HepG2 (cell line): ENCODE measurements around the gene CD300LG. TPM values are rescaled to one million over a fixed set of nuclear protein-coding genes. Genes with fewer than 3 reads are reported as not detected.

Experiments used
- ATAC-seq: fragments of 200-7000 bp; cut with Tn5 transposase; 3 replicates; pipeline ENCODE4 v1.9.1; 2020; ENCODE audit warnings: mild to moderate bottlenecking, moderate library complexity
- BruUV-seq: library from RNA; stranded (reverse); fragments of 400-500 nt; replicated peaks from 2 replicates; lab custom pipeline; 2021; lab: Mats Ljungman, UMichigan
- CTCF ChIA-PET: fragments of 300-600 bp; formaldehyde crosslinking; extraction: SDS; loops from one replicate; lab custom pipeline; 2021; ENCODE audit warnings: low total read pairs, inconsistent platforms, low intra/inter-chr PET ratio; lab: Yijun Ruan, JAX
- POLR2A ChIA-PET: fragments of 350-600 bp; sonication (Branson Sonifier 250); formaldehyde crosslinking; loops from one replicate; lab custom pipeline; 2020; ENCODE audit warnings: antibody characterized with exemption, inconsistent platforms; lab: Yijun Ruan, JAX
- DNase-seq: peaks from one replicate; pipeline ENCODE4 v3.0.0-alpha.2; 2015; ENCODE audit warnings: low spot score
- FAIRE-seq: peaks from 3 replicates; lab custom pipeline; 2011; peaks lifted over from hg19 to GRCh38; lab: Jason Lieb, UNC
- H2AFZ ChIP-seq: one replicate; pipeline ENCODE4 v1.6.1; 2011; ENCODE audit warnings: low read length, inconsistent platforms
- H3K27ac ChIP-seq: fragments of 300-600 bp; 3 replicates; pipeline ENCODE4 v1.8.0; 2011; ENCODE audit warnings: mixed run types, mild to moderate bottlenecking, mixed read lengths, low read length, inconsistent platforms; ENCODE audit not compliant: insufficient read depth; ENCODE audit errors: extremely low read length
- H3K27me3 ChIP-seq, 2 experiments: fragments of 200-600 bp in 1 of 2; 2 replicates in 1 of 2; 3 replicates in 1 of 2; pipeline versions ENCODE4 v1.6.0 to v1.8.0; 2011; ENCODE audit warnings: low read length in 2 of 2, mild to moderate bottlenecking in 2 of 2, moderate library complexity in 2 of 2, inconsistent platforms in 1 of 2; ENCODE audit not compliant: insufficient read depth in 2 of 2, control insufficient read depth in 1 of 2
- H3K36me3 ChIP-seq, 2 experiments: fragments of 200-600 bp in 1 of 2; replicated peaks in 1 of 2; 2 replicates in 1 of 2; 3 replicates in 1 of 2; pipeline versions ENCODE4 v1.5.1 to v1.8.0; 2011; ENCODE audit warnings: low read length in 2 of 2, inconsistent platforms in 1 of 2; ENCODE audit not compliant: insufficient read depth in 2 of 2, control insufficient read depth in 1 of 2
- H3K4me1 ChIP-seq: 2 replicates; pipeline ENCODE4 v1.5.1; 2012; ENCODE audit warnings: low read length, inconsistent platforms; ENCODE audit not compliant: insufficient read depth
- H3K4me2 ChIP-seq: 2 replicates; pipeline ENCODE4 v1.6.0; 2011; ENCODE audit warnings: low read depth, low read length, inconsistent platforms
- H3K4me3 ChIP-seq, 3 experiments: fragments of 200-600 bp in 1 of 3; sonication (generic), shearing (Covaris generic) in 1 of 3; replicated peaks in 1 of 3; 2 replicates each; pipeline ENCODE4 v1.5.1; 2011 to 2016; ENCODE audit warnings: low read length in 3 of 3, inconsistent platforms in 2 of 3, low read depth in 2 of 3, mild to moderate bottlenecking in 2 of 3, control low read depth in 1 of 3, mixed read lengths in 1 of 3; ENCODE audit not compliant: insufficient read depth in 1 of 3
- H3K79me2 ChIP-seq: one replicate; pipeline ENCODE4 v1.6.1; 2011; ENCODE audit warnings: low read length, inconsistent platforms; ENCODE audit not compliant: insufficient read depth
- H3K9ac ChIP-seq: 2 replicates; pipeline ENCODE4 v1.6.0; 2011; ENCODE audit warnings: mild to moderate bottlenecking, low read depth, low read length, inconsistent platforms; ENCODE audit not compliant: insufficient read depth
- H3K9me3 ChIP-seq: 2 replicates; pipeline ENCODE4 v1.5.1; 2012; ENCODE audit warnings: mild to moderate bottlenecking, low read length
- H4K20me1 ChIP-seq: 2 replicates; pipeline ENCODE4 v1.6.0; 2011; ENCODE audit warnings: inconsistent platforms, mild to moderate bottlenecking, low read length, moderate library complexity; ENCODE audit not compliant: insufficient read depth
- ATF7 ChIP-seq, 2 experiments: fragments of 450-650 bp in 1 of 2; sonication (generic) in 1 of 2; formaldehyde crosslinking in 1 of 2; IDR thresholded peaks; 2 replicates each; pipeline versions ENCODE4 v1.4.0 to v1.6.1; 2016 to 2020; ENCODE audit warnings: antibody characterized with exemption in 1 of 2, mild to moderate bottlenecking in 1 of 2, missing genetic modification reagents in 1 of 2
- ETV5 ChIP-seq: IDR thresholded peaks from 2 replicates; pipeline ENCODE4 v1.6.1; 2018; ENCODE audit warnings: missing biosample characterization, missing genetic modification reagents, inconsistent platforms, borderline replicate concordance
- FOXA1 ChIP-seq, 2 experiments: fragments of 450-650 bp in 1 of 2; sonication (generic) in 1 of 2; formaldehyde crosslinking in 1 of 2; IDR thresholded peaks; 2 replicates each; pipeline versions ENCODE4 v1.4.0 to v1.6.1; 2016 to 2020; ENCODE audit warnings: missing genetic modification reagents in 1 of 2
- FOXC1 ChIP-seq: sonication (generic); formaldehyde crosslinking; IDR thresholded peaks from 2 replicates; pipeline ENCODE4 v1.8.0; 2022; ENCODE audit warnings: mild to moderate bottlenecking, missing genetic modification reagents, borderline replicate concordance
- HDAC2 ChIP-seq: sonication (generic); formaldehyde crosslinking; IDR thresholded peaks from 2 replicates; pipeline ENCODE4 v1.4.0; 2020; ENCODE audit warnings: missing genetic modification reagents
- KLF12 ChIP-seq: sonication (generic); formaldehyde crosslinking; IDR thresholded peaks from 2 replicates; pipeline ENCODE4 v1.4.0; 2020; ENCODE audit warnings: missing genetic modification reagents, borderline replicate concordance
- RAD21 ChIP-seq: fragments of 450-650 bp; formaldehyde crosslinking; IDR thresholded peaks from 2 replicates; pipeline ENCODE4 v1.5.0; 2020; ENCODE audit warnings: mild to moderate bottlenecking
- SP1 ChIP-seq, 2 experiments: fragments of 450-650 bp in 1 of 2; sonication (generic) in 1 of 2; formaldehyde crosslinking in 1 of 2; IDR thresholded peaks; 2 replicates each; pipeline versions ENCODE4 v1.4.0 to v1.6.1; 2016 to 2020; ENCODE audit warnings: missing genetic modification reagents in 1 of 2
- SRY ChIP-seq: sonication (generic); formaldehyde crosslinking; IDR thresholded peaks from 2 replicates; pipeline ENCODE4 v1.8.0; 2022; ENCODE audit warnings: mild to moderate bottlenecking, missing genetic modification reagents
- THYN1 ChIP-seq: sonication (generic); formaldehyde crosslinking; IDR thresholded peaks from 2 replicates; pipeline ENCODE4 v1.8.1; 2023; ENCODE audit warnings: low read depth, mild to moderate bottlenecking, moderate library complexity, missing genetic modification reagents, borderline replicate concordance
- YEATS4 ChIP-seq: sonication (generic); formaldehyde crosslinking; IDR thresholded peaks from 2 replicates; pipeline ENCODE4 v1.4.0; 2020; ENCODE audit warnings: missing genetic modification reagents, borderline replicate concordance
- ZBTB38 ChIP-seq: sonication (generic); formaldehyde crosslinking; IDR thresholded peaks from 2 replicates; pipeline ENCODE4 v1.5.1; 2020; ENCODE audit warnings: mild to moderate bottlenecking, missing genetic modification reagents
- ZNF205 ChIP-seq: IDR thresholded peaks from 2 replicates; pipeline ENCODE4 v1.6.1; 2018; ENCODE audit warnings: missing biosample characterization, missing genetic modification reagents
- ZNF761 ChIP-seq: sonication (generic); formaldehyde crosslinking; conservative IDR thresholded peaks from 2 replicates; pipeline ENCODE4 v1.4.0; 2020; ENCODE audit warnings: mild to moderate bottlenecking, missing genetic modification reagents
- WGBS: methylation state at CpG from one replicate; pipeline ENCODE4 v1.1.6; 2017; ENCODE audit warnings: low lambda C conversion rate; 5-methylcytosine and 5-hydroxymethylcytosine counted together
- in situ Hi-C: cut with HindIII; loops from 2 replicates; pipeline ENCODE4 v1.10.0; 2017; ENCODE audit warnings: low pct_unique_long_range_greater_than_20kb; ENCODE audit not compliant: extremely low pct_ligation_motif_present
- intact Hi-C: fragments of 100-400 bp; cut with micrococcal nuclease; formaldehyde crosslinking; loops from one replicate; pipeline ENCODE4 v1.10.0; 2022; ENCODE audit not compliant: unreplicated experiment
- polyA plus RNA-seq, 8 experiments: library from polyadenylated mRNA; depleted of rRNA in 3 of 8; stranded (reverse) in 7 of 8; unstranded in 1 of 8; fragments of >200 nt; fragmentation: Illumina TruSeq in 4 of 8; extraction: Trizol in 4 of 8; gene quantifications; 2 replicates each; pipeline versions ENCODE4 v1.2.1 to v1.2.3, GENCODE V29; 2011 to 2016; ENCODE audit warnings: low read depth in 4 of 8, missing spikeins in 1 of 8, mixed read lengths in 1 of 8; ENCODE audit not compliant: insufficient read depth in 1 of 8
- total RNA-seq, 5 experiments: library from RNA; depleted of rRNA; stranded (reverse); fragments of >200 nt; fragmentation: Illumina TruSeq; extraction: Trizol; gene quantifications; 2 replicates each; pipeline ENCODE4 v1.2.3, GENCODE V29; 2016; ENCODE audit warnings: low read depth in 1 of 5
- TF ChIP-seq, protein P1 (sequence below): IDR thresholded peaks from 2 replicates; pipeline ENCODE4 v1.6.1; 2016; ENCODE audit warnings: missing genetic modification reagents, missing compliant biosample characterization
- TF ChIP-seq, protein P2 (sequence below): IDR thresholded peaks from 2 replicates; pipeline ENCODE4 v1.6.1; 2016; ENCODE audit warnings: missing biosample characterization, missing genetic modification reagents, low read depth

Gene CD300LG
- total and polyA plus RNA-seq, 2 of the 13 experiments (the other 11 are each of a cell fraction or from before 2014, with no cell fraction given) = not detected

DNA sequence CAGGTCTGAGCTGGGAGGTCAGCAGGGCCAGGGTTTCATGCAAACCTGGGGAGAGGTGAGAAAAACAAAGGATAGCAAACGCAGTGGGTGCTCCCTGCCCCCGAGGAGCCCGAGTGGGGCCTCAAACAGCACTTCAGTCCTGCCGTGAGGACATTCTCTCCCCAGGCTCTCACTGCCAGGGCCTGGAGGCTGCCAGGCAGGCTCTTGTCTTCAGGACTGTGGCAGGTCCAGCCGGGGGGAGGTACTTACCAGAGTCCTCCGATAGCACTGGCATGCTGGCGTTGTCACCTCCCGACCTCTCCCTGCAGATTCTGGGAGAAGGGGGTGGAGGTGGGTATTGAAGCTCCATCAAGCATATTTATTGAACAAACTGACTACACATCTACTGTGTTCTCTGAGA is 15.3 kb upstream of the CD300LG start:
- TF ChIP-seq, protein P1, sequence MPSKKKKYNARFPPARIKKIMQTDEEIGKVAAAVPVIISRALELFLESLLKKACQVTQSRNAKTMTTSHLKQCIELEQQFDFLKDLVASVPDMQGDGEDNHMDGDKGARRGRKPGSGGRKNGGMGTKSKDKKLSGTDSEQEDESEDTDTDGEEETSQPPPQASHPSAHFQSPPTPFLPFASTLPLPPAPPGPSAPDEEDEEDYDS (CRISPR knock-in tag) = no peak
- TF ChIP-seq SRY (CRISPR knock-in tag) (no peak), YEATS4 (no peak), FOXC1 (CRISPR knock-in tag) (no peak)
- Histone ChIP-seq H3K36me3 (no peaks in the 10 kb centered on the region), H3K4me3 (no peak overlapping the region), H3K9ac (no peak overlapping the region), H3K4me1 (peaks cover 21% of the 10 kb centered on the region), H4K20me1 (no peaks in the 10 kb centered on the region), H2AFZ (no peak overlapping the region), H3K79me2 (no peaks in the 10 kb centered on the region), H3K4me2 (no peak overlapping the region), H3K9me3 (no peaks in the 10 kb centered on the region), H3K27ac (no peak overlapping the region), H3K27me3 (peaks cover 3 to 35% of the 10 kb centered on the region in 2 experiments; a peak in 4 of 5 replicates)
- ChIA-PET CTCF (no interaction called here), POLR2A (interaction anchor here (0.8 to 1.4 kb wide), 2 partner anchors 53 to 60 kb away, joined by 3 read pairs; partner anchors contain the start of gene DUSP3)
- 35% methylated on average over 8 of the region's 8 CpGs for WGBS
- in situ Hi-C loops (no loop called here), intact Hi-C loops (no loop called here)
- 0 out of 3 replicates have a peak, but pooled peaks have one; percentile 11 for ATAC-seq
- no peak for FAIRE-seq
- DNase-seq = no peak
- TSS peak; percentile 59 for BruUV-seq

DNA sequence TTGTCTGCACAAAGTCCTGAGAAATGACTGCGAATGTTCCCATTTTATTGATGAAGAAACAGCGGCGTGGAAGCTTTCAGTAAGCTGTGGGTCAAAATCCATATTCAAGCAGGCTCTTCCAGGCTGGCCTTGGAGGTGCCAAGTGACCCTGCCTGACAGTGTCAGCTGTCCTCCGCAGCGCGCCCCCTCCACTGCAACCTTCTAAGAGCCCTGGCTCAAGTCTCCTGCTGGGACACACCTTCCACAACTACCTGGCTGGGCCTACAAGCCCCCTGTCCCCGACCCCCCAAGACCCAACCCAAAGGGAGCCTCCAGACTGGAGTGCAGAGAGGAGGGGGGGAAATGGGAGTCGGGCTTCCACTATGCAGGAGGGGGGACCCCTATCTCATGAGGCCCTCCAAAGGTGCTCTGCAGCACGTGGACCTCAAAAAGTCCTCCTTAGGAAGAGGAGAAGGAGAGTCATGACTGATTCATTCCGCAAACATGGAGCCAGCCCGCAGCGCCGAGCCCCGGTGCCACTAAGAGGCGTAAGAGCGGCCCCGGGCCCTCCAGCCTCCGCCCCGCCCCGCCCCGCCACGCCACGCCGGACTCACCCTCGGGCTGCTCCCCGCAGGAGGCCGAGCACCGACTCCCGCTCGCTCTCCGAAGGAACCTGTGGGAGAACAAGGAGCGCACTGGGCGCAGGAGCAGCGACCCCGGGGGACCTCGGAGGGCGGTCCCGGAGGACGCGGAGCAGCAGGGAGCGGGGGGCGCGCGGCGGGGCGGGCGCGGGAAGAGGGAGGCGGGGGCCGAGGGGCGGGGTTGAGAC is 14.6 kb upstream of the CD300LG start:
- 72% methylated on average over 6 of the region's 51 CpGs for WGBS
- no peaks in the 10 kb centered on the region for H3K79me2 ChIP-seq
- H3K4me1 ChIP-seq = peaks cover 21% of the 10 kb centered on the region
- peak overlapping the region; percentile 50 to 73 (median 66); a peak in 5 of 6 replicates for H3K4me3 ChIP-seq
- BruUV-seq = no TSS peak
- FAIRE-seq (no peak), DNase-seq (peak; percentile 21), ATAC-seq (peak; percentile 63)
- H3K4me2 ChIP-seq = peak overlapping the region; percentile 73
- POLR2A ChIA-PET = interaction anchor here (0.8 to 1.4 kb wide), 2 partner anchors 54 to 61 kb away, joined by 3 read pairs; partner anchors contain the start of gene DUSP3
- no peak overlapping the region for H3K27ac ChIP-seq
- H2AFZ ChIP-seq = no peak overlapping the region
- H4K20me1 ChIP-seq = no peaks in the 10 kb centered on the region
- no peak overlapping the region for H3K9ac ChIP-seq
- no peaks in the 10 kb centered on the region for H3K36me3 ChIP-seq
- CTCF ChIA-PET = no interaction called here
- no peaks in the 10 kb centered on the region for H3K9me3 ChIP-seq
- in situ Hi-C loops (no loop called here), intact Hi-C loops (no loop called here)
- H3K27me3 ChIP-seq = peaks cover 3 to 35% of the 10 kb centered on the region in 2 experiments; a peak in 4 of 5 replicates
- no peak for TF ChIP-seq ZNF761
- TF ChIP-seq HDAC2 = no peak
- TF ChIP-seq, protein P2, sequence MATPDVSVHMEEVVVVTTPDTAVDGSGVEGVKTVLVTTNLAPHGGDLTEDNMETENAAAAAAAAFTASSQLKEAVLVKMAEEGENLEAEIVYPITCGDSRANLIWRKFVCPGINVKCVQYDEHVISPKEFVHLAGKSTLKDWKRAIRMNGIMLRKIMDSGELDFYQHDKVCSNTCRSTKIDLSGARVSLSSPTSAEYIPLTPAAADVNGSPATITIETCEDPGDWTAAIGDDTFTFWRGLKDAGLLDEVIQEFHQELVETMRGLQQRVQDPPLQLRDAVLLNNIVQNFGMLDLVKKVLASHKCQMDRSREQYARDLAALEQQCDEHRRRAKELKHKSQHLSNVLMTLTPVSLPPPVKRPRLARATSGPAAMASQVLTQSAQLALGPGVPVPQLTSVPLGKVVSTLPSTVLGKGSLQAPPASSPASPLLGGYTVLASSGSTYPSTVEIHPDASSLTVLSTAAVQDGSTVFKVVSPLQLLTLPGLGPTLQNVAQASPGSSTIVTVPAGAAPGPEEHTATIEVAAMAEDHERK (CRISPR knock-in tag) = no peak
- no peak for TF ChIP-seq KLF12 (CRISPR knock-in tag)
- no peak for TF ChIP-seq ZBTB38 (CRISPR knock-in tag)
- no peak for TF ChIP-seq THYN1 (CRISPR knock-in tag)
- TF ChIP-seq ZNF205 (CRISPR knock-in tag) = no peak
- no peak for TF ChIP-seq RAD21 (CRISPR knock-in tag)
- TF ChIP-seq ETV5 (CRISPR knock-in tag) = 0 out of 2 replicates have a peak, but pooled peaks have one; percentile 14
- no peak for TF ChIP-seq FOXA1 (IDR thresholded peaks at IDR 0.05)
- peak; percentile 22; the same call in 1 of the 2 replicates for TF ChIP-seq FOXA1 (CRISPR knock-in tag; IDR thresholded peaks at IDR 0.05)
- no peak for TF ChIP-seq ATF7 (IDR thresholded peaks at IDR 0.05)
- no peak for TF ChIP-seq ATF7 (CRISPR knock-in tag; IDR thresholded peaks at IDR 0.05)
- no peak for TF ChIP-seq SP1 (IDR thresholded peaks at IDR 0.05)
- TF ChIP-seq SP1 (CRISPR knock-in tag; IDR thresholded peaks at IDR 0.05) = no peak
